K562 (cell line): ENCODE results near the gene TNC. TPM values are rescaled to one million over a fixed set of nuclear protein-coding genes. Genes with fewer than 3 reads are reported as not detected.

Source experiments
- ATAC-seq: fragments of 200-7000 bp; cut with Tn5 transposase; 3 replicates; pipeline ENCODE4 v1.9.1; 2020; ENCODE audit warnings: moderate library complexity
- BruUV-seq: library from RNA; stranded (reverse); fragments of 400-500 nt; replicated peaks from 2 replicates; lab custom pipeline; 2021; lab: Mats Ljungman, UMichigan
- CTCF ChIA-PET: fragments of 300-600 bp; formaldehyde crosslinking; extraction: SDS; loops from one replicate; lab custom pipeline; 2021; ENCODE audit warnings: low intra/inter-chr PET ratio; lab: Yijun Ruan, JAX
- POLR2A ChIA-PET: fragments of 300-600, 350-650 bp; sonication (Branson Sonifier 250); formaldehyde crosslinking; extraction: SDS; loops from one replicate; lab custom pipeline; 2021; ENCODE audit warnings: antibody characterized with exemption, inconsistent platforms; lab: Yijun Ruan, JAX
- DNase-seq, 4 experiments: peaks; one replicate each; pipeline versions ENCODE4 v3.0.0 to v3.0.0-alpha.2; 2011 to 2018; ENCODE audit warnings: low spot score in 3 of 4, mixed read lengths in 3 of 4; ENCODE audit errors: extremely low read depth in 1 of 4
- FAIRE-seq: peaks from 2 replicates; lab custom pipeline; 2011; peaks lifted over from hg19 to GRCh38; lab: Jason Lieb, UNC
- H2AFZ ChIP-seq: 2 replicates; pipeline ENCODE4 v1.6.0; 2011; ENCODE audit warnings: low read depth, low read length, control low read depth, inconsistent platforms
- H3K27ac ChIP-seq: fragments of 200-600 bp; 3 replicates; pipeline ENCODE4 v1.8.0; 2011; ENCODE audit warnings: low read depth, mild to moderate bottlenecking, control low read depth, inconsistent platforms, low read length, moderate library complexity, mixed read lengths; ENCODE audit errors: extremely low read depth
- H3K27me3 ChIP-seq, 2 experiments: fragments of 300-600 bp in 1 of 2; 2 replicates in 1 of 2; 3 replicates in 1 of 2; pipeline versions ENCODE4 v1.6.0 to v1.8.0; 2011; ENCODE audit warnings: inconsistent platforms in 2 of 2, low read length in 2 of 2, mild to moderate bottlenecking in 1 of 2, mixed read lengths in 1 of 2, moderate library complexity in 1 of 2; ENCODE audit not compliant: control insufficient read depth in 2 of 2, insufficient read depth in 2 of 2
- H3K36me3 ChIP-seq: fragments of 300-600 bp; 3 replicates; pipeline ENCODE4 v1.8.0; 2011; ENCODE audit warnings: mild to moderate bottlenecking, low read length, inconsistent platforms; ENCODE audit not compliant: control insufficient read depth, insufficient read depth
- H3K4me1 ChIP-seq, 2 experiments: fragments of 200-600 bp in 1 of 2; replicated peaks in 1 of 2; 2 replicates in 1 of 2; 3 replicates in 1 of 2; pipeline versions ENCODE4 v1.5.1 to v1.8.0; 2011; ENCODE audit warnings: inconsistent platforms in 2 of 2, low read length in 2 of 2, mild to moderate bottlenecking in 1 of 2, mixed read lengths in 1 of 2, moderate library complexity in 1 of 2; ENCODE audit not compliant: control insufficient read depth in 2 of 2, insufficient read depth in 2 of 2
- H3K4me2 ChIP-seq: 2 replicates; pipeline ENCODE4 v1.6.1; 2011; ENCODE audit warnings: low read length, control low read depth, inconsistent platforms, mixed read lengths; ENCODE audit not compliant: insufficient read depth
- H3K4me3 ChIP-seq: fragments of 200-600 bp; sonication (generic), shearing (Covaris generic); 2 replicates; pipeline ENCODE4 v1.5.1; 2016; ENCODE audit warnings: control low read depth, inconsistent platforms
- H3K79me2 ChIP-seq: fragments of 200-600 bp; 3 replicates; pipeline ENCODE4 v1.8.0; 2011; ENCODE audit warnings: low read length, inconsistent platforms; ENCODE audit not compliant: control insufficient read depth, insufficient read depth
- H3K9ac ChIP-seq, 2 experiments: 2 replicates each; pipeline versions ENCODE4 v1.6.0 to v1.6.1; 2011; ENCODE audit warnings: low read depth in 2 of 2, low read length in 2 of 2, control low read depth in 1 of 2, inconsistent platforms in 1 of 2, mild to moderate bottlenecking in 1 of 2, mixed read lengths in 1 of 2; ENCODE audit not compliant: insufficient read depth in 1 of 2
- H3K9me1 ChIP-seq: one replicate; pipeline ENCODE4 v1.6.0; 2011; ENCODE audit warnings: inconsistent platforms, mild to moderate bottlenecking, low read length, moderate library complexity; ENCODE audit not compliant: control insufficient read depth, insufficient read depth
- H3K9me3 ChIP-seq: replicated peaks from 2 replicates; pipeline ENCODE4 v1.5.1; 2011; ENCODE audit warnings: low read depth, low read length, inconsistent platforms; ENCODE audit not compliant: control insufficient read depth, insufficient read depth
- H4K20me1 ChIP-seq: replicated peaks from 2 replicates; pipeline ENCODE4 v1.6.1; 2011; ENCODE audit warnings: low read length, inconsistent platforms, mixed read lengths; ENCODE audit not compliant: control insufficient read depth, insufficient read depth
- JUN ChIP-seq, 2 experiments: sonication (generic) in 1 of 2; formaldehyde crosslinking in 1 of 2; IDR thresholded peaks; 2 replicates each; pipeline versions ENCODE4 v1.6.1 to v1.8.0; 2012 to 2022; ENCODE audit warnings: borderline replicate concordance in 2 of 2, mild to moderate bottlenecking in 2 of 2, improper control_type of control experiment in 1 of 2, low read depth in 1 of 2, low read length in 1 of 2, missing genetic modification reagents in 1 of 2
- NFE2 ChIP-seq: IDR thresholded peaks from 2 replicates; pipeline ENCODE4 v1.6.1; 2014; ENCODE audit warnings: antibody characterized with exemption, low read depth
- POLR2AphosphoS2 ChIP-seq: IDR thresholded peaks from 2 replicates; pipeline ENCODE4 v1.6.1; 2012; ENCODE audit warnings: low read length, improper control_type of control experiment
- RBM22 ChIP-seq: fragments of 200-400 bp; formaldehyde crosslinking; IDR thresholded peaks from 2 replicates; pipeline ENCODE4 v1.6.1; 2018; ENCODE audit warnings: low read length, low read depth; ENCODE audit not compliant: poor library complexity, severe bottlenecking
- U2AF2 ChIP-seq: fragments of 200-400 bp; formaldehyde crosslinking; optimal IDR thresholded peaks from 2 replicates; pipeline ENCODE3; 2017; ENCODE audit warnings: low read depth, mild to moderate bottlenecking, low read length
- WGBS: fragments of 100-300 bp; shearing (Covaris generic); methylation state at CpG from one replicate; pipeline ENCODE4 v1.1.6; 2016; ENCODE audit warnings: low coverage, mixed read lengths; ENCODE audit not compliant: insufficient coverage; ENCODE audit errors: missing lambda C conversion rate; 5-methylcytosine and 5-hydroxymethylcytosine counted together
- in situ Hi-C: fragments of 300-500 bp; cut with MboI; formaldehyde crosslinking; loops from 4 replicates; pipeline ENCODE4 v1.15.0; 2018; ENCODE audit warnings: inconsistent platforms, mixed read lengths
- intact Hi-C: fragments of 100-400 bp; cut with micrococcal nuclease; formaldehyde crosslinking; loops from 2 replicates; pipeline ENCODE4 v1.14.2; 2022
- polyA plus RNA-seq, 8 experiments: library from polyadenylated mRNA; depleted of rRNA in 4 of 8; stranded (reverse) in 5 of 8; unstranded in 3 of 8; fragments of >200 nt; fragmentation: Nextera tagmentation in 2 of 8; fragmentation: Illumina TruSeq in 1 of 8; extraction: Ambion mirVana in 2 of 8; extraction: Trizol in 1 of 8; gene quantifications; 2 replicates each; pipeline versions ENCODE4 v1.2.1 to v1.2.3, GENCODE V29; 2011 to 2014; ENCODE audit warnings: inconsistent platforms in 1 of 8, missing spikeins in 1 of 8
- total RNA-seq, 7 experiments: library from RNA; depleted of rRNA in 6 of 7; stranded (reverse); fragments of >200 nt in 6 of 7; fragmentation: Illumina TruSeq in 2 of 7; extraction: Trizol in 2 of 7; gene quantifications; 2 replicates each; pipeline versions ENCODE4 v1.2.1 to v1.2.3, GENCODE V29; 2011 to 2021; ENCODE audit warnings: low replicate concordance in 1 of 7
- TF ChIP-seq, protein P1 (sequence below): IDR thresholded peaks from 3 replicates; pipeline ENCODE4 v1.6.1; 2011; ENCODE audit warnings: borderline replicate concordance, mild to moderate bottlenecking, moderate library complexity; ENCODE audit not compliant: insufficient read length; ENCODE audit errors: extremely low read depth

Gene TNC
- total and polyA plus RNA-seq, 9 of the 15 experiments (the other 6 are each of a cell fraction or from before 2014, with no cell fraction given): under 0.01 to 0.29 TPM; not detected in 7

DNA sequence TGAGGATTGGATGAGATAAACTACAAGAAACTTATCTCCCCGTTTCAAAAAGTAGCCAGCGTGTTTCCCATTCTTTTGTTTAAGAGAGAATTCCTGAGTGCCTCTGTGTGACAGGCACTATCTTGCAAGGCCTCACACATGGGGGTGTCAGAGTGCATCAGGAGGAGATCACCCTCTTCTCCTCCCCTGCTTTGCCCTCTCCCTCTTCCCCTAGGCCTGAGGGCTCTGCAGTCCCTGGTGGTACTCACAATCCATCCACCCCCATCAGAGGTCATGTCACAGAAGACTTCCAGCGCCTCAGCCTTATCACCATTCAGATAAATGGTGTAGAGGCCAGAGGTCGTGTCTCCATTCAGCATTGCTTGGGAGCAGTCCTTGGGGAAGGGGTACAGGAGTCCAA, 88.0 kb downstream of the TNC start:
- intact Hi-C loops (no loop called here), in situ Hi-C loops (no loop called here)
- no peaks in the 10 kb centered on the region for H3K9me3 ChIP-seq
- BruUV-seq: no TSS peak
- TF ChIP-seq, protein P1, sequence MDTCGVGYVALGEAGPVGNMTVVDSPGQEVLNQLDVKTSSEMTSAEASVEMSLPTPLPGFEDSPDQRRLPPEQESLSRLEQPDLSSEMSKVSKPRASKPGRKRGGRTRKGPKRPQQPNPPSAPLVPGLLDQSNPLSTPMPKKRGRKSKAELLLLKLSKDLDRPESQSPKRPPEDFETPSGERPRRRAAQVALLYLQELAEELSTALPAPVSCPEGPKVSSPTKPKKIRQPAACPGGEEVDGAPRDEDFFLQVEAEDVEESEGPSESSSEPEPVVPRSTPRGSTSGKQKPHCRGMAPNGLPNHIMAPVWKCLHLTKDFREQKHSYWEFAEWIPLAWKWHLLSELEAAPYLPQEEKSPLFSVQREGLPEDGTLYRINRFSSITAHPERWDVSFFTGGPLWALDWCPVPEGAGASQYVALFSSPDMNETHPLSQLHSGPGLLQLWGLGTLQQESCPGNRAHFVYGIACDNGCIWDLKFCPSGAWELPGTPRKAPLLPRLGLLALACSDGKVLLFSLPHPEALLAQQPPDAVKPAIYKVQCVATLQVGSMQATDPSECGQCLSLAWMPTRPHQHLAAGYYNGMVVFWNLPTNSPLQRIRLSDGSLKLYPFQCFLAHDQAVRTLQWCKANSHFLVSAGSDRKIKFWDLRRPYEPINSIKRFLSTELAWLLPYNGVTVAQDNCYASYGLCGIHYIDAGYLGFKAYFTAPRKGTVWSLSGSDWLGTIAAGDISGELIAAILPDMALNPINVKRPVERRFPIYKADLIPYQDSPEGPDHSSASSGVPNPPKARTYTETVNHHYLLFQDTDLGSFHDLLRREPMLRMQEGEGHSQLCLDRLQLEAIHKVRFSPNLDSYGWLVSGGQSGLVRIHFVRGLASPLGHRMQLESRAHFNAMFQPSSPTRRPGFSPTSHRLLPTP: no peak
- TF ChIP-seq U2AF2 (no peak), POLR2AphosphoS2 (no peak)
- no peak overlapping the region for H3K4me3 ChIP-seq
- no peak overlapping the region for H3K9ac ChIP-seq
- POLR2A ChIA-PET: no interaction called here
- H3K79me2 ChIP-seq: no peaks in the 10 kb centered on the region
- CTCF ChIA-PET: no interaction called here
- FAIRE-seq (no peak), DNase-seq (no peak), ATAC-seq (no peak)
- H3K4me1 ChIP-seq: no peaks in the 10 kb centered on the region; a peak in 1 of 5 replicates
- WGBS: 3% methylated on average over 4 of the region's 4 CpGs
- no peaks in the 10 kb centered on the region for H4K20me1 ChIP-seq
- no peaks in the 10 kb centered on the region for H3K27me3 ChIP-seq
- no peak overlapping the region for H3K27ac ChIP-seq
- H3K9me1 ChIP-seq: no peaks in the 10 kb centered on the region
- H2AFZ ChIP-seq: no peak overlapping the region
- H3K4me2 ChIP-seq: no peak overlapping the region
- no peaks in the 10 kb centered on the region for H3K36me3 ChIP-seq

DNA sequence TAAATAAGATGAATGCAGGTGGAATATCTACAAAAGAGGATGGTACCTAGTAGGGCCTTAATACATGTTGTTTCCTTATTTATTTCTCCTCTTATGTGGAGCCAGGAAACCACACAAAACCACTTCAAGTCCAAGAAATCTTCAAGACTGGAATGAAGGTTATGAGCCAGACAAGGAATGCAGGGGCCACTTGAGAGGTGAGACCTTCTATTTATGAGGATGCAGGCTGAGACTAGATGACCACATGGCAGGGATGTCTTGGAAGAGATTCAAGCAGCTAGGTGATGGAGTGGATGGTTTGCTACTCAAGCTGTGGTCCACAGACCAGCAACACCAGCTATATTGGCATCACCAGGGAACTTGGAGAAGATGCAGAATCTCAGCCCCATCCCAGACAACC, 92.2 kb downstream of the TNC start:
- no peak overlapping the region for H3K4me2 ChIP-seq
- H3K4me3 ChIP-seq: no peak overlapping the region
- intact Hi-C loops: no loop called here
- H3K9ac ChIP-seq: no peak overlapping the region
- ATAC-seq (no peak), DNase-seq (no peak), FAIRE-seq (no peak)
- no peaks in the 10 kb centered on the region for H3K79me2 ChIP-seq
- H2AFZ ChIP-seq: no peak overlapping the region
- H3K9me3 ChIP-seq: no peaks in the 10 kb centered on the region
- no TSS peak for BruUV-seq
- H3K4me1 ChIP-seq: no peaks in the 10 kb centered on the region
- no peaks in the 10 kb centered on the region for H3K36me3 ChIP-seq
- POLR2A ChIA-PET: no interaction called here
- no peaks in the 10 kb centered on the region for H3K9me1 ChIP-seq
- H3K27me3 ChIP-seq: no peaks in the 10 kb centered on the region
- H3K27ac ChIP-seq: no peak overlapping the region
- in situ Hi-C loops: no loop called here
- no peaks in the 10 kb centered on the region for H4K20me1 ChIP-seq
- CTCF ChIA-PET: no interaction called here
- no peak for TF ChIP-seq RBM22
- no peak for TF ChIP-seq JUN (IDR thresholded peaks at IDR 0.05; ENCODE audit: borderline replicate concordance, low read depth, low read length)
- TF ChIP-seq JUN (CRISPR knock-in tag; IDR thresholded peaks at IDR 0.05; ENCODE audit: borderline replicate concordance): no peak
- no peak for TF ChIP-seq NFE2
